CD4-positive, CD25-positive, alpha-beta regulatory T cell (primary cell): Measurements from ENCODE around the gene GJC1. TPM values are rescaled to one million over a fixed set of nuclear protein-coding genes. Genes with fewer than 3 reads are reported as not detected.

Experiments
- ATAC-seq, 2 donors: fragments of 150-1000 bp; cut with Tn5 transposase; one replicate each; pipeline ENCODE4 v1.10.0; 2021; ENCODE audit warnings: low read depth in 2 of 2, moderate number of reproducible peaks in 2 of 2, moderate library complexity in 1 of 2
- DNase-seq, 3 donors: peaks; one replicate each; pipeline versions ENCODE4 v3.0.0 to v3.0.0-alpha.2; 2012 to 2022; ENCODE audit warnings: mixed read lengths in 1 of 3
- H3K27ac ChIP-seq: one replicate; pipeline ENCODE4 v1.7.0; 2013; ENCODE audit warnings: mild to moderate bottlenecking, low read length; ENCODE audit not compliant: insufficient read depth, poor library complexity, severe bottlenecking
- H3K27me3 ChIP-seq: one replicate; pipeline ENCODE4 v1.7.0; 2013; ENCODE audit warnings: low read length; ENCODE audit not compliant: control insufficient read depth, insufficient read depth
- H3K36me3 ChIP-seq: one replicate; pipeline ENCODE4 v1.7.0; 2013; ENCODE audit warnings: mild to moderate bottlenecking, low read length, moderate library complexity; ENCODE audit not compliant: control insufficient read depth, insufficient read depth
- H3K4me1 ChIP-seq: 2 replicates; pipeline ENCODE4 v1.7.0; 2013; ENCODE audit warnings: mild to moderate bottlenecking, low read length; ENCODE audit not compliant: insufficient read depth, control insufficient read depth, poor library complexity, severe bottlenecking
- H3K4me3 ChIP-seq: one replicate; pipeline ENCODE4 v1.7.0; 2013; ENCODE audit warnings: low read depth, mild to moderate bottlenecking, low read length, moderate library complexity
- H3K9me3 ChIP-seq, 2 experiments: 1 replicate in 1 of 2; 2 replicates in 1 of 2; pipeline ENCODE4 v1.7.0; 2013; ENCODE audit warnings: low read length in 2 of 2, mild to moderate bottlenecking in 1 of 2, moderate library complexity in 1 of 2; ENCODE audit not compliant: control insufficient read depth in 2 of 2
- H3K27ac Mint-ChIP-seq, 3 donors: one replicate each; pipeline ENCODE4 v1.8.0; 2020 to 2022; ENCODE audit warnings: mild to moderate bottlenecking in 3 of 3, mixed read lengths in 3 of 3, moderate library complexity in 2 of 3
- H3K27me3 Mint-ChIP-seq: one replicate; pipeline ENCODE4 v1.8.0; 2022; ENCODE audit warnings: mild to moderate bottlenecking, mixed read lengths
- H3K36me3 Mint-ChIP-seq: one replicate; pipeline ENCODE4 v1.8.0; 2020; ENCODE audit warnings: mixed read lengths
- H3K4me1 Mint-ChIP-seq, 4 donors: one replicate each; pipeline ENCODE4 v1.8.0; 2020 to 2022; ENCODE audit warnings: mixed read lengths in 4 of 4, mild to moderate bottlenecking in 1 of 4
- H3K4me3 Mint-ChIP-seq, 4 donors: one replicate each; pipeline ENCODE4 v1.8.0; 2020 to 2022; ENCODE audit warnings: mild to moderate bottlenecking in 4 of 4, mixed read lengths in 4 of 4, moderate library complexity in 3 of 4
- H3K9me3 Mint-ChIP-seq, 7 donors: one replicate each; pipeline ENCODE4 v1.8.0; 2020 to 2022; ENCODE audit warnings: mixed read lengths in 7 of 7, mild to moderate bottlenecking in 3 of 7, moderate library complexity in 2 of 7
- polyA plus RNA-seq, 4 donors: library from polyadenylated mRNA; unstranded; fragments of 300-500 nt; fragmentation: Illumina TruSeq; gene quantifications; one replicate each; pipeline ENCODE4 v1.2.3, GENCODE V29; 2021
- total RNA-seq: library from RNA; stranded (reverse); gene quantifications from one replicate; pipeline ENCODE4 v1.2.3, GENCODE V29; 2022

Gene GJC1
- total and polyA plus RNA-seq, 5 donors from 2014 or later = not detected

GRCh38 chr17:44797802-44798201, 32.3 kb downstream of the GJC1 start:
- no peak overlapping the region for H3K4me3 Mint-ChIP-seq
- no peak overlapping the region for H3K27ac ChIP-seq
- no peak overlapping the region for H3K27ac Mint-ChIP-seq
- H3K9me3 Mint-ChIP-seq = no peaks in the 10 kb centered on the region
- H3K4me1 ChIP-seq = no peaks in the 10 kb centered on the region
- H3K36me3 Mint-ChIP-seq = no peaks in the 10 kb centered on the region
- H3K36me3 ChIP-seq = no peaks in the 10 kb centered on the region
- H3K4me1 Mint-ChIP-seq = no peaks in the 10 kb centered on the region
- no peak for ATAC-seq
- H3K27me3 ChIP-seq = peaks cover 3% of the 10 kb centered on the region
- no peak for DNase-seq
- H3K9me3 ChIP-seq = no peaks in the 10 kb centered on the region
- peaks cover 20% of the 10 kb centered on the region for H3K27me3 Mint-ChIP-seq
- no peak overlapping the region for H3K4me3 ChIP-seq

GRCh38 chr17:44796731-44797130, 33.4 kb downstream of the GJC1 start:
- no peak overlapping the region for H3K27ac Mint-ChIP-seq
- peaks cover 20% of the 10 kb centered on the region for H3K27me3 Mint-ChIP-seq
- H3K36me3 Mint-ChIP-seq = no peaks in the 10 kb centered on the region
- H3K9me3 Mint-ChIP-seq = no peaks in the 10 kb centered on the region
- Histone ChIP-seq H3K9me3 (no peaks in the 10 kb centered on the region), H3K4me1 (no peaks in the 10 kb centered on the region), H3K36me3 (no peaks in the 10 kb centered on the region), H3K4me3 (no peak overlapping the region), H3K27ac (no peak overlapping the region), H3K27me3 (no peaks in the 10 kb centered on the region)
- H3K4me1 Mint-ChIP-seq = no peaks in the 10 kb centered on the region
- ATAC-seq = no peak
- no peak for DNase-seq
- H3K4me3 Mint-ChIP-seq = no peak overlapping the region

GRCh38 chr17:44795928-44796327, 34.2 kb downstream of the GJC1 start:
- no peak for DNase-seq
- Mint-ChIP-seq H3K36me3 (no peaks in the 10 kb centered on the region), H3K9me3 (no peaks in the 10 kb centered on the region)

DNA sequence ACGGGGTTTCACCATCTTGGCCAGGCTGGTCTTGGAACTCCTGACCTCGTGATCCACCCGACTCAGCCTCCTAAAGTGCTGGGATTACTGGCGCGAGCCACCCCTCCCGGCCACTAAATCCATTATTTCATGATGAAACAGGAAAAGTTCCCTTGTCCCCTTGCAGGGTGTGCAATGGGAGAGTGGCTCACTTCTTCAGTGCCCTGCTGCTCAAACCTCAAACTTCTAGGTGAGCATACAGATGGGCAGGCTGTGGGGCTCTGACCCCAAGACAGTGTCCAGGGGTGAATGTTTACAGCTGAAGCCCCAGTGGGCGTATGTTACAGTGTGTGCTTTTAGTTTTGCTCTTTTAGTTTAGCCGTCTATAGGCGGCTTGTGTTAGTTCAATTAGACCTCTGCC, 34.7 kb downstream of the GJC1 start:
- Mint-ChIP-seq H3K27me3 (peaks cover 20% of the 10 kb centered on the region), H3K4me3 (no peak overlapping the region), H3K36me3 (no peaks in the 10 kb centered on the region), H3K4me1 (no peaks in the 10 kb centered on the region), H3K27ac (no peak overlapping the region), H3K9me3 (no peaks in the 10 kb centered on the region)
- Histone ChIP-seq H3K4me3 (no peak overlapping the region), H3K27ac (no peak overlapping the region), H3K27me3 (no peaks in the 10 kb centered on the region), H3K9me3 (no peaks in the 10 kb centered on the region), H3K36me3 (no peaks in the 10 kb centered on the region), H3K4me1 (no peaks in the 10 kb centered on the region)
- ATAC-seq (no peak), DNase-seq (no peak)

More at GRCh38 chr17:44795928-44796327, 34.2 kb downstream of the GJC1 start:
- no peaks in the 10 kb centered on the region for H3K36me3 ChIP-seq
- Mint-ChIP-seq H3K4me1 (no peaks in the 10 kb centered on the region), H3K27me3 (peaks cover 20% of the 10 kb centered on the region), H3K27ac (no peak overlapping the region), H3K4me3 (no peak overlapping the region)
- H3K27ac ChIP-seq = no peak overlapping the region
- H3K4me3 ChIP-seq = no peak overlapping the region
- no peak for ATAC-seq
- no peaks in the 10 kb centered on the region for H3K4me1 ChIP-seq
- no peaks in the 10 kb centered on the region for H3K9me3 ChIP-seq
- no peaks in the 10 kb centered on the region for H3K27me3 ChIP-seq

DNA sequence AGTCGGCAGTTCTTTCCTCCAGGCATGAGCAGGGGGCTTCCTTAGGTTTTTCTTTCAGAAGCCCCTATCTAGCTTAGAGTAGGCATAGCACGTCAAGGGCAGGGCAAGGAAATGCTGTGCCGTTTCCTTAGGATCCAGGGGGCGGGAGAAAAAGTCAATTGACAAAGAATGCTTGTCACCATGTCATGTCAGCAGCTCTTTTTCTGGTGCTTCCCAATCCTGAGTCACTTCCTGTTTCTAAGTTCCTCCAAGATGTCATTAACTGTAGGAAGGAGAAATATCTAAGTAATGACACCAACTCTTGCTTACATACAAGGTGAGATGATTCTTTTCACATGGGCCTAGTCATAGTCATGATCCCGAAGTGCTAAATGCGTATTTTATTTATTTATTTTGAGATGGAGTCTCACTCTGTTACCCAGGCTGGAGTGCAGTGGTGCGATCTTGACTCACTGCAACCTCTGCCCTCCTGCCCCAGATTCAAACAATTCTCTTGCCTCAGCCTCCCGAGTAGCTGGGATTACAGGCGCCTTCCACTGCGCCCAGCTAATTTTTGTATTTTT, 35.2 kb downstream of the GJC1 start:
- no peaks in the 10 kb centered on the region for H3K4me1 ChIP-seq
- ATAC-seq (no peak), DNase-seq (no peak)
- Mint-ChIP-seq H3K4me1 (no peaks in the 10 kb centered on the region), H3K4me3 (no peak overlapping the region), H3K27ac (no peak overlapping the region), H3K36me3 (no peaks in the 10 kb centered on the region), H3K9me3 (no peaks in the 10 kb centered on the region), H3K27me3 (peaks cover 20% of the 10 kb centered on the region)
- no peaks in the 10 kb centered on the region for H3K9me3 ChIP-seq
- H3K36me3 ChIP-seq = no peaks in the 10 kb centered on the region
- H3K27ac ChIP-seq = no peak overlapping the region
- no peaks in the 10 kb centered on the region for H3K27me3 ChIP-seq
- no peak overlapping the region for H3K4me3 ChIP-seq

- H3K9me3 Mint-ChIP-seq = no peaks in the 10 kb centered on the region
- Histone ChIP-seq H3K9me3 (no peaks in the 10 kb centered on the region), H3K27ac (no peak overlapping the region)
These were observed 35.9 kb downstream of the GJC1 start for GRCh38 chr17:44793885-44794842.

DNA sequence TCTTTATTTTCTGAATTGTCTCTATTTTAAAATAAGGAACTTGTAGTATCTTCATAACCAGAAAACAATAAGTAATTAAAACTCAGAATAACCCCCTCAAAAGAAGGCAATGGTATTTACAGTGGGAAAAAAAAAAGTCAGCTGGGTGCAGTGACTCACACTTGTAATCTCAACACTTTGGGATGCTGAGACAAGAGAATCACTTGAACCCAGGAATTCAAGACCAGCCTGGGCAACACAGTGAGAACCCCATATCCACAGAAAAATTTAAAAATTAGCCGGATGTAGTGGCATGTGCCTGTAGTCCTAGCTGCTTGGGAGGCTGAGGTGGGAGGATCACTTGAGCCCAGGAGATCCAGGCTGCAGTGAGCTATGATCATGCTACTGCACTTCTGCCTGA, 37.8 kb downstream of the GJC1 start:
- peaks cover 10% of the 10 kb centered on the region for H3K27me3 Mint-ChIP-seq
- no peaks in the 10 kb centered on the region for H3K4me1 Mint-ChIP-seq
- H3K4me3 ChIP-seq = no peak overlapping the region
- no peak overlapping the region for H3K27ac ChIP-seq
- no peak for ATAC-seq
- no peak overlapping the region for H3K4me3 Mint-ChIP-seq
- H3K36me3 ChIP-seq = no peaks in the 10 kb centered on the region
- no peaks in the 10 kb centered on the region for H3K27me3 ChIP-seq
- no peaks in the 10 kb centered on the region for H3K36me3 Mint-ChIP-seq
- H3K27ac Mint-ChIP-seq = peak overlapping the region in 1 of 3 donors; percentile 32
- peaks cover 0 to 1% (median 0%) of the 10 kb centered on the region in 7 donors for H3K9me3 Mint-ChIP-seq
- H3K9me3 ChIP-seq = no peaks in the 10 kb centered on the region
- DNase-seq = no peak
- no peaks in the 10 kb centered on the region for H3K4me1 ChIP-seq

More at GRCh38 chr17:44793885-44794842, 35.9 kb downstream of the GJC1 start:
- no peak for DNase-seq
- H3K4me3 ChIP-seq = no peak overlapping the region
- H3K27me3 Mint-ChIP-seq = peaks cover 20% of the 10 kb centered on the region
- H3K27me3 ChIP-seq = no peaks in the 10 kb centered on the region
- H3K27ac Mint-ChIP-seq = no peak overlapping the region
- H3K4me3 Mint-ChIP-seq = peak overlapping the region in 1 of 4 donors; percentile 54
- H3K36me3 ChIP-seq = no peaks in the 10 kb centered on the region
- H3K4me1 ChIP-seq = no peaks in the 10 kb centered on the region
- ATAC-seq = no peak
- H3K36me3 Mint-ChIP-seq = no peaks in the 10 kb centered on the region
- no peaks in the 10 kb centered on the region for H3K4me1 Mint-ChIP-seq
